GM21528 (cell line): ENCODE data around the gene CLDN1.

ENCODE experiments used
- ATAC-seq: cut with Tn5 transposase; IDR thresholded peaks from one replicate; pipeline ENCODE4 v1.9.1; 2021; ENCODE audit warnings: mild to moderate bottlenecking, moderate library complexity; ENCODE audit not compliant: unreplicated experiment, low FRiP score

Gene CLDN1

GRCh38 chr3:190336516-190337189, 14.4 kb upstream of the CLDN1 start:
- no peak for ATAC-seq

GRCh38 chr3:190333961-190334360, 11.7 kb upstream of the CLDN1 start:
- ATAC-seq = no peak

- ATAC-seq = no peak
Measured at GRCh38 chr3:190330936-190331734, 8.9 kb upstream of the CLDN1 start.

- no peak for ATAC-seq
Measured at GRCh38 chr3:190326930-190327329, 4.7 kb upstream of the CLDN1 start.

- ATAC-seq = no peak
Measured at GRCh38 chr3:190326361-190326760, 4.1 kb upstream of the CLDN1 start.

GRCh38 chr3:190325923-190326322, 3.7 kb upstream of the CLDN1 start:
- ATAC-seq = no peak

GRCh38 chr3:190323246-190323626, 990 bp upstream of the CLDN1 start:
- ATAC-seq = no peak

GRCh38 chr3:190322604-190323245, 479 bp upstream of the CLDN1 start:
- no peak for ATAC-seq

GRCh38 chr3:190320594-190321362, 1.5 kb downstream of the CLDN1 start:
- ATAC-seq = no peak

- no peak for ATAC-seq
Measured at GRCh38 chr3:190319660-190320059, 2.6 kb downstream of the CLDN1 start.

GRCh38 chr3:190318666-190319065, 3.6 kb downstream of the CLDN1 start:
- ATAC-seq = no peak

GRCh38 chr3:190314741-190315140, 7.5 kb downstream of the CLDN1 start:
- no peak for ATAC-seq

- no peak for ATAC-seq
Measured at GRCh38 chr3:190309414-190309813, 12.8 kb downstream of the CLDN1 start.

- no peak for ATAC-seq
Measured at GRCh38 chr3:190308154-190308553, 14.1 kb downstream of the CLDN1 start.

GRCh38 chr3:190307164-190307545, 15.1 kb downstream of the CLDN1 start:
- no peak for ATAC-seq

GRCh38 chr3:190306513-190307163, 15.6 kb downstream of the CLDN1 start:
- no peak for ATAC-seq

- no peak for ATAC-seq
Measured at GRCh38 chr3:190306026-190306425, 16.2 kb downstream of the CLDN1 start.

- no peak for ATAC-seq
Measured at GRCh38 chr3:190305406-190305805, 16.8 kb downstream of the CLDN1 start.

- no peak for ATAC-seq
Measured at GRCh38 chr3:190303884-190304283, 18.4 kb downstream of the CLDN1 start.

GRCh38 chr3:190302212-190302867, 19.9 kb downstream of the CLDN1 start:
- ATAC-seq = no peak
